ELR (cell line): ENCODE data around the gene PRELP.

Experiments
- DNase-seq: peaks from one replicate; pipeline ENCODE4 v3.0.0-alpha.2; 2015; ENCODE audit warnings: low read depth

PRELP gene

GRCh38 chr1:203525685-203526084, 50.1 kb downstream of the PRELP start:
- no peak for DNase-seq

- no peak for DNase-seq
Measured at GRCh38 chr1:203526130-203526529, 50.5 kb downstream of the PRELP start.

GRCh38 chr1:203526572-203526971, 51.0 kb downstream of the PRELP start:
- DNase-seq = peak; percentile 39

- no peak for DNase-seq
Measured at GRCh38 chr1:203527013-203527412, 51.4 kb downstream of the PRELP start.

GRCh38 chr1:203528063-203528462, 52.5 kb downstream of the PRELP start:
- DNase-seq = no peak

GRCh38 chr1:203528976-203529835, 53.6 kb downstream of the PRELP start:
- DNase-seq = no peak

- no peak for DNase-seq
Measured at GRCh38 chr1:203531063-203531462, 55.5 kb downstream of the PRELP start.

- DNase-seq = no peak
Measured at GRCh38 chr1:203534012-203534411, 58.4 kb downstream of the PRELP start.

GRCh38 chr1:203534526-203534925, 58.9 kb downstream of the PRELP start:
- peak; percentile 98 for DNase-seq

GRCh38 chr1:203536575-203536974, 61.0 kb downstream of the PRELP start:
- DNase-seq = peak; percentile 63

- peak; percentile 49 for DNase-seq
Measured at GRCh38 chr1:203536980-203537455, 61.4 kb downstream of the PRELP start.

- DNase-seq = peak; percentile 20
Measured at GRCh38 chr1:203537806-203538464, 62.3 kb downstream of the PRELP start.

- no peak for DNase-seq
Measured at GRCh38 chr1:203538726-203539125, 63.1 kb downstream of the PRELP start.

- DNase-seq = no peak
Measured at GRCh38 chr1:203539831-203540546, 64.4 kb downstream of the PRELP start.
